ENCODE data around the gene TMEM82. TPM values are rescaled to one million over a fixed set of nuclear protein-coding genes. Genes with fewer than 3 reads are reported as not detected.
"Not testable (repeated sequence)": the region's sequence is repeated elsewhere in the genome, so short reads cannot be mapped to it uniquely, and the experiment has no call there.

Gene TMEM82
- not detected for total RNA-seq

DNA sequence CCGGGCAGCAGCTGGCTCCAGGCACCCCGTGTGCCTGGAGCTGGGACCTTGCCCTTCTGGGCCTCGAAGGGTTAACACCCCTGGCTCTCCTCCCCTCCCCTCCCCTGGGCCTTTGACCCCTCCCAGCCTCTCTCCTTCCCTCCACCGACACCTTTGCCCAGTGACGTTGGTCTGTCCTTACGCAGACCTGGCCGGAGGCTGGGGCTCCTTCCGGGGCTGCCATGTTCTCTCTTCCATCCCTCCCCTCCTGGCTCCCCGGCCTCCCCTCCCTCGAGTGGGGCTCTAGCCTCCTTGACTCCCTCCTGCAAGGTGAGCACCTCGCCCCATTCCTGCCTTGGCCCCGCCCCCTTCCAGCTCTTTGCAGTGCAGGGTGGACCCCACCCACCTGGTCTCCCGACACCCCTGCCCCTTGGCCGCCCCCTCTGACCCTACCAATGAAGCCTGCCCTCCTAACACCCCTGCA is at the start of gene TMEM82:
TSS of gene TMEM82 (plus strand) at position 161 of the 463 bp plus-strand sequence. CDS start at position 222, 61 bp downstream.
- H3K27me3 Mint-ChIP-seq: no peaks in the 10 kb centered on the region
- H3K4me1 Mint-ChIP-seq: peaks cover 5% of the 10 kb centered on the region
- no peak within 1 kb of the TSS for H3K27ac Mint-ChIP-seq
- H3K9me3 Mint-ChIP-seq (ENCODE audit: low read depth): no peaks in the 10 kb centered on the region
- H3K4me3 Mint-ChIP-seq: no peak within 1 kb of the TSS
- CTCF ChIA-PET: interaction anchor here (2.0 kb wide), 1 partner anchor 14 kb away, joined by 6 read pairs; no protein-coding TSS in a partner anchor
- H3K36me3 Mint-ChIP-seq: no peaks in the 10 kb centered on the region
- DNase-seq (no peak), ATAC-seq (no peak)

DNA sequence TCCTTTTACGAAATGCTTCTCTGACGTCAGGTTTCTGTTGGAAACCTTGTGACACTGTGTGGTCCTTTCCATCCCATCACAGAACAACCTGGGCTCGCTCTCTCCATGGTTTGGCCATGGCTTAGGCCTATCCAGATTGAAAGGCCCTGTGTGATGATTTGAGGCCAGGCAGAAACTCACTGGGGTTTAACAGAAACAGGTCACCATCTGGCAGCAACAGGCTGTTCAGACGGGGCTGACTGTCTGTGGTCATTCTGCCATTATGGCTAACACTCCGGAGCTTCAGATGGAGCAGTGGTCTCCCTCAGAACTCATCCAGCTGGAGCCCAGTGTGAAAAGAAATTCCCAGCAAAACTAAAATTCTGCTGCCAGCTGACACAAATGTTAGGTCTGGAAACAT is 48.9 kb upstream of the TMEM82 start:
- DNase-seq (no peak), ATAC-seq (no peak)
- CTCF ChIA-PET: interaction anchor here (0.6 kb wide), 1 partner anchor 99 kb away, joined by 4 read pairs; no protein-coding TSS in a partner anchor
- Mint-ChIP-seq H3K9me3 (ENCODE audit: low read depth) (no peaks in the 10 kb centered on the region), H3K4me3 (no peak overlapping the region), H3K4me1 (peaks cover 23% of the 10 kb centered on the region), H3K36me3 (peaks cover 12% of the 10 kb centered on the region), H3K27me3 (no peaks in the 10 kb centered on the region), H3K27ac (no peak overlapping the region)

GRCh38 chr1:15696956-15697521 is 45.3 kb upstream of the TMEM82 start:
- H3K4me3 Mint-ChIP-seq: peak overlapping the region; percentile 65
- ATAC-seq: peak; percentile 79
- H3K36me3 Mint-ChIP-seq: peaks cover 14% of the 10 kb centered on the region
- peak; percentile 58 for DNase-seq
- no peaks in the 10 kb centered on the region for H3K9me3 Mint-ChIP-seq (ENCODE audit: low read depth)
- H3K4me1 Mint-ChIP-seq: peaks cover 23% of the 10 kb centered on the region
- no peaks in the 10 kb centered on the region for H3K27me3 Mint-ChIP-seq
- H3K27ac Mint-ChIP-seq: peak overlapping the region; percentile 94
- CTCF ChIA-PET: interaction anchor here (0.6 to 1.7 kb wide), 6 partner anchors 9 to 1654 kb away, joined by 3 to 4 read pairs (median 3); no protein-coding TSS in a partner anchor

DNA sequence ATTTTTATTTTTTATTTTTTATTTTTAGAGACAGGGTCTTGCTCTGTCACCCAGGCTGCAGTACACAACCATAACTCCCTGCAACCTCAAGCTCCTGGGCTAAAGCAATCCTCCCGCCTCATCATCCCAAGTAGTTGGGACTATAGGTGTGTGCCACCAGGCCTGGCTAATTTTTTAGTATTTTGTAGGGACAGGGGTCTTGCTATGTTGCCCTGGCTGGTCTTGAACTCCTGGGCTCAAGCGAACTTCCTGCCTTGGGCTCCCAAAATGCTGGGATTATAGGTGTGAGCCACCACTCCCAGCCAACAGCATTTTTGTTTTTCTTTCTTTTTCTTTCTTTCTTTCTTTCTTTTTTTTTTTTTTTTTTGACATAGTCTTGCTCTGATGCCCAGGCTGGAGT is 44.1 kb upstream of the TMEM82 start:
- Mint-ChIP-seq H3K27ac (peak overlapping the region; percentile 28), H3K36me3 (peaks cover 14% of the 10 kb centered on the region), H3K4me3 (no peak overlapping the region), H3K9me3 (ENCODE audit: low read depth) (no peaks in the 10 kb centered on the region), H3K27me3 (no peaks in the 10 kb centered on the region), H3K4me1 (peaks cover 22% of the 10 kb centered on the region)
- CTCF ChIA-PET: interaction anchor here (1.0 to 1.7 kb wide), 3 partner anchors 14 to 278 kb away, joined by 3 read pairs; partner anchors contain the start of gene ZBTB17
- ATAC-seq: no peak
- no peak for DNase-seq

GRCh38 chr1:15699321-15699720 is 43.0 kb upstream of the TMEM82 start:
- H3K27ac Mint-ChIP-seq; H3K4me3 Mint-ChIP-seq; CTCF ChIA-PET; H3K9me3 Mint-ChIP-seq (ENCODE audit: low read depth); H3K27me3 Mint-ChIP-seq; ATAC-seq; DNase-seq: not testable (repeated sequence)
- Mint-ChIP-seq H3K4me1 (peaks cover 22% of the 10 kb centered on the region), H3K36me3 (peaks cover 14% of the 10 kb centered on the region)

GRCh38 chr1:15700508-15700907 is 41.8 kb upstream of the TMEM82 start:
- Mint-ChIP-seq H3K27ac (no peak overlapping the region), H3K4me3 (no peak overlapping the region), H3K27me3 (no peaks in the 10 kb centered on the region), H3K4me1 (peaks cover 17% of the 10 kb centered on the region), H3K9me3 (ENCODE audit: low read depth) (no peaks in the 10 kb centered on the region), H3K36me3 (peaks cover 11% of the 10 kb centered on the region)
- no peak for DNase-seq
- no peak for ATAC-seq
- CTCF ChIA-PET: interaction anchor here (0.7 kb wide), 1 partner anchor 1301 kb away, joined by 3 read pairs; no protein-coding TSS in a partner anchor

GRCh38 chr1:15701784-15702183 is 40.5 kb upstream of the TMEM82 start:
- CTCF ChIA-PET: interaction anchor here (0.7 kb wide), 1 partner anchor 236 kb away, joined by 4 read pairs; no protein-coding TSS in a partner anchor
- Mint-ChIP-seq H3K27me3 (no peaks in the 10 kb centered on the region), H3K4me3 (no peak overlapping the region), H3K4me1 (peaks cover 15% of the 10 kb centered on the region), H3K9me3 (ENCODE audit: low read depth) (no peaks in the 10 kb centered on the region), H3K36me3 (peaks cover 14% of the 10 kb centered on the region), H3K27ac (no peak overlapping the region)
- ATAC-seq (no peak), DNase-seq (no peak)

- Mint-ChIP-seq H3K4me1 (peaks cover 5% of the 10 kb centered on the region), H3K27me3 (no peaks in the 10 kb centered on the region), H3K9me3 (ENCODE audit: low read depth) (no peaks in the 10 kb centered on the region), H3K4me3 (no peak overlapping the region), H3K36me3 (peaks cover 14% of the 10 kb centered on the region), H3K27ac (no peak overlapping the region)
- ATAC-seq: no peak
- CTCF ChIA-PET: interaction anchor here (0.7 kb wide), 1 partner anchor 235 kb away, joined by 4 read pairs; no protein-coding TSS in a partner anchor
- DNase-seq: no peak
These were observed 39.4 kb upstream of the TMEM82 start for GRCh38 chr1:15702722-15703550.

DNA sequence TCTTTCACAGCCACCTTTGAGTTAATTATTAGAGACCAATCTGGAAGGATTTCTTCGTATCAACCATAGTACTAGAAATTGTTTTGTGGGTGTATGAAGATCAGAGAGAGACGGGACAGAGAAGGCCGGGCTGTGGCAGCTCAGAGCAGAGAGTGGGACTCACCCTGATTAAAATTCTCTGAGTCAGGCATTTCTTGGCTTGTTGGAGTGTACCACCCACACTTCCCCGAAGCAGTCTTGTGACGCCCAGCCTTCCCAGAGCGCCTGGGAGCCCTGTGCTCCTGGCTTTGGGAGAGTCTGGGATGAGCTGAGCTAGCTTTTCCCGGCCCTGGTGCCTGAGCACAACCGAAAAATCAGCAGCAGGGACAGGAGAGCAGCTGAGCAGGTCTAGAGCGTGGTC is 38.7 kb upstream of the TMEM82 start:
- no peak for DNase-seq
- no peaks in the 10 kb centered on the region for H3K9me3 Mint-ChIP-seq (ENCODE audit: low read depth)
- H3K27me3 Mint-ChIP-seq: no peaks in the 10 kb centered on the region
- no peak for ATAC-seq
- peaks cover 4% of the 10 kb centered on the region for H3K4me1 Mint-ChIP-seq
- CTCF ChIA-PET: no interaction called here
- H3K36me3 Mint-ChIP-seq: peaks cover 14% of the 10 kb centered on the region
- H3K27ac Mint-ChIP-seq: no peak overlapping the region
- no peak overlapping the region for H3K4me3 Mint-ChIP-seq

DNA sequence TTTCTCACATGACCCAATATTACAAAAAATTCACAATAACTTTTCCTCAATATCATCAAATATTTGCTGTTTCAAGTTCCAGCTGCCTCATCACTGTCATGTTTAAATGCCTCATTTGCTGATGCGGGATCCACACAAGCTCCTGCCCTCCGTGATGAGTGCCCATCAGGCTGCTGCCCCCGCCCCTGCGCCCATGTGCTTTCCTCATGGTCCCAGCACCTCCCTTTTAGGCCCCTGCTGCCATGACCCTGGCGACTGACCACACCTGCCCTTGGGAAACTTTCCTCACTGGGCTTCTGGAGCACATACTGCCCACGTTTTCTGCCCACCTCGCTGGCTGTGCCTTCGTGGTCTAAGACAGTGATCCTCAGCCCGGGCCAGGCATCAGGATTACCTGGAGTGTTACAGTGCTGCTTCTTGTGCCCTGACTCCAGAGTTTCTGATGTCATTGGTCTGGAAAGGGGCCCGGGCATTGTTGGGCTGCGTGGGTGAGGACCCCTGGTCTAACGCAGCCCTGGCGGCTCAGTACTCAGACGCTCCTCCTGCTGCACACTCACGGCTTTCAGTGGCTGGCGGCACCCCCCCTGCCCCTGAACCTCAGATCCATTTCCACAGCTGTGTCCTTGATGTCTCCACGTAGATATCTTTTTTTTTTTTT is 37.6 kb upstream of the TMEM82 start:
- H3K4me1 Mint-ChIP-seq: peaks cover 4% of the 10 kb centered on the region
- CTCF ChIA-PET: no interaction called here
- no peak overlapping the region for H3K27ac Mint-ChIP-seq

DNA sequence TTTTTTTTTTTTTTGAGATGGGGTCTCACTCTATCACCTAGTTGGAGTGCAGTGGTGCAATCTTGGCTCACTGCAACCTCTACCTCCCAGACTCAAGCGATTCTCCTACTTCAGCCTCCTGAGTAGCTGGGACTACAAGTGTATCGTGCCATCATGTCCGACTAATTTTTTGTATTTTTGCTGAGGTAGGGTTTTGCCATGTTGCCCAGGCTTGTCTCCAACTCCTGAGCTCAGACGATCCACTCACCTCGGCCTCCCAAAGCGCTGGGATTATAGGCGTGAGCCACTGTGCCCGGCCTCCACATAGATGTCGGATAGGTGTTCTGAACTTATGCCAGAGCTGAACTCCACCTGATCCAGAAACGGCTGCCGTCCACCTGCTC is 37.1 kb upstream of the TMEM82 start:
- Mint-ChIP-seq H3K27me3 (no peaks in the 10 kb centered on the region), H3K36me3 (peaks cover 8% of the 10 kb centered on the region), H3K4me1 (peaks cover 4% of the 10 kb centered on the region), H3K4me3 (no peak overlapping the region), H3K9me3 (ENCODE audit: low read depth) (no peaks in the 10 kb centered on the region), H3K27ac (no peak overlapping the region)
- DNase-seq (no peak), ATAC-seq (no peak)
- CTCF ChIA-PET: no interaction called here

More for the DNA sequence above, 37.6 kb upstream of the TMEM82 start:
- DNase-seq: no peak
- no peaks in the 10 kb centered on the region for H3K27me3 Mint-ChIP-seq
- H3K4me3 Mint-ChIP-seq: no peak overlapping the region
- no peaks in the 10 kb centered on the region for H3K9me3 Mint-ChIP-seq (ENCODE audit: low read depth)
- peaks cover 8% of the 10 kb centered on the region for H3K36me3 Mint-ChIP-seq
- ATAC-seq: no peak

- Mint-ChIP-seq H3K4me1 (peaks cover 4% of the 10 kb centered on the region), H3K9me3 (ENCODE audit: low read depth) (no peaks in the 10 kb centered on the region), H3K4me3 (no peak overlapping the region), H3K27me3 (no peaks in the 10 kb centered on the region), H3K36me3 (peaks cover 8% of the 10 kb centered on the region), H3K27ac (no peak overlapping the region)
- DNase-seq (no peak), ATAC-seq (no peak)
- CTCF ChIA-PET: interaction anchor here (1.0 kb wide), 1 partner anchor 10 kb away, joined by 3 read pairs; no protein-coding TSS in a partner anchor
These were observed 35.5 kb upstream of the TMEM82 start for GRCh38 chr1:15706751-15707150.

DNA sequence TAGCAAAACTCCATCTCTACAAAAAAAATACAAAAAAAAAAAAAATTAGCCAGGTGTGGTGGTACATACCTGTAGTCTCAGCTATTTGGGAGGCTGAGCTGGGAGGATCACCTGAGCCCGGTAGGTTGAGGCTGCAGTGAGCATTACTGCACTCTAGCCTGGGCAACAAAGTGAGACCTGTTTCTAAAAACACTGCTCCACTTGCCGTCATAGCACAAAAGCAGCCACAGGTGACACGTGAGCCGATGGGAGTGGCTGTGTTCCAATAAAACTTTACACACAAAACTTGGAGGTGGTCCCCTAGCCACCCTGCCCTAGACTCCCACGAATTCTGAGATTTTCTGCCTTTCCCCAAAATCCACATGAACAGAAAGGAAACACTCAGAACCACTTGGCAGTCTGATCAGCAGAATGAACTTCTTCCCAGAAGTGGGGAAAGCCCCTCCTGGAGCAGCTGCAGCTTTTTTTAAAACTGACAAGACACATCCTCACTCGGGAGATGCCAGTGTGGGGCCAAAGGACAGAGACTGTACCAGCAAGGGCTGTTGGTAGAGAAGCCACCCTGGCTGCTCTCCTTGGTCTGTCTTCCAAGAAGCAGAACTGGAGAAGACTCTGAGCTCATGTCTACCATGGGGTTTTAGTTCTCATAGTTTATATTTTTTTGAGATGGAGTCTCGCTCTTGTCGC is 34.9 kb upstream of the TMEM82 start:
- ATAC-seq (no peak), DNase-seq (no peak)
- Mint-ChIP-seq H3K4me3 (no peak overlapping the region), H3K27ac (no peak overlapping the region), H3K4me1 (peaks cover 4% of the 10 kb centered on the region), H3K27me3 (no peaks in the 10 kb centered on the region), H3K9me3 (ENCODE audit: low read depth) (no peaks in the 10 kb centered on the region), H3K36me3 (peaks cover 8% of the 10 kb centered on the region)
- CTCF ChIA-PET: no interaction called here

Data from activated CD8-positive, alpha-beta memory T cell treated with anti-CD3 and anti-CD28 coated beads, Interleukin-2, amount 10 ng/mL, durations not matched to agents 7 days and 5 days (primary cell).